Activated CD4-positive, alpha-beta T cell treated with anti-CD3 and anti-CD28 coated beads, Interleukin-2, amount 50 U/mL, for 48 hours (primary cell): ENCODE measurements around the gene MB.

Experiments used
- DNase-seq, 2 experiments: peaks; one replicate each; pipeline ENCODE4 v3.0.0-alpha.2; 2020

The MB gene

GRCh38 chr22:35614404-35614803, 2.7 kb downstream of the MB start:
- DNase-seq = no peak

DNA sequence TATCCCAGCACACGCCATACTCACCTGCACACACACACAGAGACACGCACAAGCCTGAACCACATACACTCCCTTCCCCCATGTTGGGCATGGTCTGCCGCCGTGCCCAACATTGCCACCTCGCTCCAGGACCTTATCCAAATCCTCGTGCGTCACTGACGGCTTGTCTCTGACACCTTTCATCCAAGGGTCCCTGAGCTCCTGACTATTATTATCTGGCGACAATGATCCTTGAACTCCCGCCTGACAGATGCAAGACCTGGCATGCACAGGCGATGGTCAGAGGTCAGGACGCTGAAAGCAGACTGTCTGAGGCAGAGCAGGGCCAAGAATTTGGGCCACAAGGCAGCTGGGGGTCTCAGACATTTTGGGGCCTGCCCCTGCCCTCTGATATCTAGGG, 4.2 kb downstream of the MB start:
- DNase-seq = no peak

- peak in 1 of 2 experiments; percentile 18 for DNase-seq
These were observed 5.1 kb downstream of the MB start for GRCh38 chr22:35611891-35612576.

- DNase-seq = no peak
These were observed 5.8 kb downstream of the MB start for GRCh38 chr22:35611200-35611890.

GRCh38 chr22:35610741-35611140, 6.4 kb downstream of the MB start:
- DNase-seq = no peak

DNA sequence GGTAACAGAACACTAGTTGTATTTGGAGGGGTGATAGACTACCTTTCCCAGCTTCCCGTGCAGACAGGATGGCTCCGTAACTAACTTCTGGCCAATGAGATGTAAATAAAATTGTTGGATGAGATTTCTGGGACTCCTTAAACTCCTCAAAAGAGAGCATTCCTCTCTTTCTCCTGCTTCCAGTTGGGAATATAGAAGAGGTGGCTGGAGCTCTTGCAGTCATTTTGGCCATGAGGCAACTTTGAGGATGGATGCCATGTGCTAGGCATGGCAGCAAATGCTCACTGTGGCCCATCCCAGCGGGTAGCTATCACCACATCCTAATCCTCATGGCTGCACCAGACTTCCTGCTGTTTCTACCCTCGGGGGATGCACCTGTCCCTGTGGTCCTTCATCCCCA, 7.4 kb downstream of the MB start:
- DNase-seq = no peak

DNA sequence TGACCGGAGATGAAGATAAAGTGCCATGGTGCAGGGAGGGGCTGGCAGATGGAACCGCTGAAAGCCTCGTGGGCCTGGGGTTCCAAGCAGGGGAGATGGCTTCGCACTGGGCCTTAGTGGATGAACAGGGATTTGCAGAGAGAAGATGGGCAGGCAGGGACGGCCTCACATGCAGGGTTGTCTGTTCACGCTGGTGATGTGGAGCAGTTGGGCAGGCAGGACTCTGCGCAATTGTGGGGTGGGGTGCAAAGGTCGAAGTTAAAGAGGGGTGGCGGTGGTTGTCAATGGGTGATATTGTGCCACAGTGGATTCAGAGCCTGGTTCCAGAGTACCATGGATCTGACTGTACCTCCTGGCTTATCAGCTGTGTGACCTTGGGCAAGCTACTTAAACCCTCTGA, 7.9 kb downstream of the MB start:
- DNase-seq = no peak

- DNase-seq = no peak
These were observed 9.0 kb downstream of the MB start for GRCh38 chr22:35608088-35608487.

DNA sequence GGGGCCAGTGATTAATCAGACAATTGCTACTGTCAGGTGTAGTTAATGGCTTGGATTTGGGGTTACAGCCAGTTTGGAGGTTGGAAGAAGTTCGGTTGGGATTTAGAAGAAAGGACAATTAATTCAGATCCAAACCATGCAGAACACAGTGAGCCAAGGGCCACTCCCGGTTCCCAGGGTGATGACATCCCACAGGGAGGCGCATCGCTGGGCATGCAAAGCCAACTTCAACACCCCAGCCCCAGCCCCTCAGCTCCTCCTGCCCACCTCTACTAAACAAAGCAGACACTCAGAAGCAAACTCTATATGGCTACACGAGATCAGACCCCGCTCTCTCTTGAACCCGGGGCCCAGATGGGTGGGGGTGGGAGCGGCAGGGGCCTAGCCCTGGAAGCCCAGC, 10.2 kb downstream of the MB start:
- DNase-seq = no peak

- DNase-seq = no peak
These were observed 11.2 kb downstream of the MB start for GRCh38 chr22:35605851-35606481.

- DNase-seq = no peak
These were observed 11.8 kb downstream of the MB start for GRCh38 chr22:35605369-35605680.

DNA sequence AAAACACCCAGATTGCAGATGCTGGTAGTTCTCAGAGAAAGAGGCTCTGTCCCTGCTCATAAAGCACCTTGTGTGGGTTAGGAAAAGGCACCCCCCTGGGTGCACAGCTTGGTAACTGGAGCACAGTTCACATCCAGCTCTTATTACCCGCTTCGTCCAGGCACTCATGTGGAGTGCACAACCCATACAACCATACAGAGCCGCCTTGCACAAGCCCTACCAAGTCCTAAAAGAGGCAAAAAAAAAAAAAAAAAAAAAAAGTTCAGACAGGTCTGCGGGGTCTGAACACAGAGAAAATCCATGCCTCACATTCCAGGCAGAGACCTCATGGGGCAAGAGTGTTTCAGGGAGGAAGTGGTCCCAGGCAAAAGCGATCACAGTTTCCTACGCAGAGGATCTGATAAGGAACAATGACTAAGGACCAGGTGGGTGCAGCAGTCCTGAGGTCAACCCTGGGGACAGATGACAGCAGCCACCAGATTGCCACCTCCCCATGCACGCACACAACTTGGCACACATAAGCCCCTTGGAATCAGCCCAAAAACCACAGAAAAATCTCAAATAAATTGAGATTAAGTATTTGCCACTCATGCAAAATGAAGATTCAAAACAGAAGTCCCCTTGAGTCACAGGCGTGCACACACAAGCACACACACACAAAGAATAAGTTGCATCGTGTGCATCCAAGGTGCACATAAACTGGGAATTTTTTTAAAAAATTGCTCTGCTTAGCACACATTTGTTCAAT, 12.3 kb downstream of the MB start:
- DNase-seq = peak; percentile 29 to 45

DNA sequence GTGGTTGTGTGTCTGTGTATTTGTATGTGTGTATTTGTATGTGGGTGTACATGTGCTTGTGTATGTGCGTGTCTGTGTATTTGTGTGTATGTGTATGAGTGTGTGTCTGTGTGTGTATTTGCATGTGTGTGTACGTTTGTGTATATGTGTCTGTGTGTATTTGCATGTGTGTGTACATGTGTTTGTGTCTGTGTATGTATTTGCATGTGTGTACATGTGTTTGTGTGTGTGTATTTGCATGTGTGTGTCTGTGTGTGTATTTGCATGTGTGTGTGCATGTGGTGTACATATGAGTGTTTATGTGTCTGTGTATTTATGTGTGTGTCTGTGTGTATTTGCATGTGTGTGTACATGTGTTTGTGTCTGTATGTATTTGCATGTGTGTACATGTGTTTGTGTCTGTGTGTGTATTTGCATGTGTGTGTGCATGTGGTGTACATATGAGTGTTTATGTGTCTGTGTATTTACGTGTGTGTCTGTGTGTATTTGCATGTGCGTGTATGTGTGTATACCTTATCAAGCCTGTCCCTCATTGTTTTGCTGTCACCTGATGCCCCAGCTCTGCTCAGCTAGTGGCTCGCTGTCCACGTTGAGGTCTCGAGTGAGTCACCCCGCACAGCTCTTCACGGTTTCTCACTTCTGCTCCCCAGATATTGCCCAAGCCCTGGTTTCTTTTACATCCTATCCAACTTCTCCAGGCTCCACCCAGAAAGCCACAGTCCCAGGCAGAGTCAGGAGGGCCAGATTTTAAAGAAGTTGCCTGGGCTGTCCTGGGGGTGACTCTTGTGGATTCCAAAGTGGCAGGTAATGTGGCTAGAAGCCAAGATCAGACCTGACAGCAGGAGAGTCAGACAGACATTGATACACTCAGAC, 15.2 kb downstream of the MB start:
- no peak for DNase-seq

DNA sequence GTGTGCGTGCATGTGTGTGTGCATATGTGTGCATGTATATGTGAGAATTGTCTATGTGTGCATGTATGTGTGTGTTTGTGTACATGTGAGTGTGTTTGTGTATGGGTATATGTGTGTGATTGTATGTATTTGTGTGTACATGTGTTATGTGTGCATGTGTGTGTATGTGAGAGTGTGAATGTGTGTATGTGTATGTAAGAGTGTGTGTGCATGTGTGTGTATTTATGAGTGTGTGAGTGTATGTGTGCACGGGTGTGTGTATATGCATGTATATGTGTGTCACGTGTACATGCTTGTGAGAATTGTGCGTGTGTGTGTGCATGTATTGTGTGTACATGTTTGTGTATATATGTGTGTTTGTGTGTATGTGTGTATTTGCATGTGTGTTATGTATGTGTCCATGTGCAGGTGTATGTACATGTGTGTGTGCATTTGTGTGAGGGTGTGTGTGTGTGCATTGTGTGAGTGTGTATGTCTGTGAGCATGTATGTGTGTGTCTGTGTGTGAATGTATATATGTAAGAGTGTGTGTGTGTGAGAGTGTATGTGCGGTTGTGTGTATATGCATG, 16.0 kb downstream of the MB start:
- no peak for DNase-seq

DNA sequence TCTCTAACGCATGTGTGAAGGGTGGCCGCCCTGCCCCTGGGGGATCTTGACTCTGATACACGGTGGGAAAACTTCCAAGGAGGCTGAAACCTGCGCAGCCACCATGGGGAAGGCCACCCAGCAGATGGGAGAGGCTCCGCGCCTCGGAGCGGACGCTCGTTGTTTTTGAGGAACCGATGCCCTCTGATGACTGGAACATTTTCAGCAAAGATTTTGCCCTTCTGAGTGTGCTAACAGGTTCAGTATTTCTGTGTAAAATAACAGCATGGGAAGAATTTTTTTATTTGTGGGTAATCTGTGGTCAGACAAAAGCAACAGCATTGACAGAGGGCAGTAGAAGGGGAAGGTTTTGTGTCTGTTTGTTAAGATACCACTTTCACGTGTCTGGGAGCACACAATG, 16.7 kb downstream of the MB start:
- no peak for DNase-seq

DNA sequence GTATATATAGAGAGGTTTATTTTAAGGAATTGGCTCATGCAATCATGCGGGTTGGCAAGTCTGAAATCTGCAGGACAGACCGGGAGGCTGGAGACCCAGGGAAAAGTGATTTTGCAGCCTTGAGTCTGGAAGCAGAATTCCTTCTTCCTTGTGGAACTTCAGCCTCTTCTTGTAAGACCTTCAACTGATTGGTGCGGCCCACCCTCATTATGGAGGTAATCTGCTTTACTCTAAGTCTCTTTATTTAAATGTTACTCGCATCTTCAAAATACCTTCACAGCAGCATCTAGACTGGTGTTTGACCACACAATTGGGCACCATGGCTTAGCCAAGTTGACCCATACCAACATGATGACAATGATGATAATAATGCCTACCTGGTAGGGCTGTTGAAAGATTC, 17.8 kb downstream of the MB start:
- no peak for DNase-seq

GRCh38 chr22:35598396-35598710, 18.8 kb downstream of the MB start:
- no peak for DNase-seq

GRCh38 chr22:35597692-35598395, 19.3 kb downstream of the MB start:
- DNase-seq = no peak

GRCh38 chr22:35596821-35597220, 20.3 kb downstream of the MB start:
- no peak for DNase-seq

DNA sequence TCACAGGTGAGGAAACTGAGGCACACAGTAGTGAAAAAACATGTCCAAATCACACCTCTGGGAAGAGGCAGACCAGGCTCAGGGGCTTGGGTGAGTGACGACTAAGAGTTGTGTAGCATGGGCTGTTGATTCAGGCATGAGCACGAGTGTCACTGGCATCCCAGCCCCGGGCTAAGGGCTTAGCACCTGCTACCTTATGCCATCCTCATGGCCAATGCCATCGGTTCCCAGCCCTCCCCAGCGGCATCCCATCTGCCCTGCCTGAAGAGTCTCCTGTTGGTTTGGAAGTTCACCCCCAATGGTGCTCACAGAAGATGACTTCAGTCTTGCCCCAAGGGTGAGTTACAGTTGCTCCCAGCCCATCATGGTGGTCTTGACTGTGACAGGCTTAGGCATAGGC, 22.4 kb downstream of the MB start:
- no peak for DNase-seq

DNA sequence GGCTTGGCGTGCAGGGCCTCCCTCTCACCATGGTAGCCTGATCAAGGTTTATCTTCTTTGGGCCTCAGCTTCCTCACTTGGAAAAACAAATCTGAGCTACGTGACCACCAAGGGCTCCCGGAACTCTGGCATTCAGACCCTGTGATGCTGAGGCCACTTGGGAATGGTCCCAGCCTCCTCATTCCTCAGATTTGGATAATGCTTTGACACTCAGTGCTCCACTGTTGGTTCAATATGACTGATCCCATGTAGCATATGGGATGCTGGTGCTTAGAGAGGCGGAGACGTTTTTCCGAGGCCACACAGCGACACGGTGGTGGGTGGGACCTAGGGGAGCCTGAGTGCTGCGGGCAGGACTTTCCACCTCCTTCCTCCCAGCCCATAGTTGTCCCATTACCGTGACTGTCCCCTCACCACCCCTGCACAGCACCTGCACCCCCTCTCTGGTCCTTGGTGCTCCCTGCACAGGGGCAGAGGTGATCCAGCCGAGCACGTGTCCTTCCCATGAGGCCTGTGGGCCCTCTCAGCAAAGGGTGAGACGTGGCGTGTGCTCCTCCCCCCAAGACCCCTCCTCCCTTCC, 23.1 kb downstream of the MB start:
- DNase-seq = no peak
